ENCODE data around the gene SLX9.

The SLX9 gene

GRCh38 chr21:45004481-45005247 lies 64.8 kb downstream of the SLX9 start:
- DNase-seq, result peak; percentile 18

DNA sequence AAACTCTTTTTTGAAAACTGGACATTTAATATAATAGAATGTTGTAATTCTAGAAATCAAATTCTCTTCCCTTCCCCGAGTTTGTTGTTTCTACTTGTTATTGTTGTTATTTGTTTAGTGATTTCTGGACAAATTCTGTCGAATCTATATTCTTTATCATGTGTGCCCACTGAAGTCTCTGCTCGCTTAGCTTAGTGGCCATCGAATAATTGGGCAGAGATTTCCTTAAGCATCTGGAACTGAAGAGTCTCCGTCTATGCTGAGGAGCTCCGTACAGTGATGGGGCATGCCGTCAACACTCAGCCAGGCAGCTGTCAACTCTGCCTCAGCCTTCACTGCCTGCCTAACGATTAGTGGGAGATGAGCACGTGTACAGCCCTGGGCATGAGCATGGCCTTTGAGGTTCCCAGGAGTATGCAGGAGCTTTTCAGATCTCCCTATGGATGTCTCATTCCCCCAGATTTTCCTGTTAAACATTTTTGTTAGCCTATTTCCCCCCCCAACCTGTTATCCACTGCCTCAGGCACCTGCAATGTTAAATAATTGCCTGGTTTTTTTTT lies 66.8 kb downstream of the SLX9 start:
- DNase-seq, result no peak

DNA sequence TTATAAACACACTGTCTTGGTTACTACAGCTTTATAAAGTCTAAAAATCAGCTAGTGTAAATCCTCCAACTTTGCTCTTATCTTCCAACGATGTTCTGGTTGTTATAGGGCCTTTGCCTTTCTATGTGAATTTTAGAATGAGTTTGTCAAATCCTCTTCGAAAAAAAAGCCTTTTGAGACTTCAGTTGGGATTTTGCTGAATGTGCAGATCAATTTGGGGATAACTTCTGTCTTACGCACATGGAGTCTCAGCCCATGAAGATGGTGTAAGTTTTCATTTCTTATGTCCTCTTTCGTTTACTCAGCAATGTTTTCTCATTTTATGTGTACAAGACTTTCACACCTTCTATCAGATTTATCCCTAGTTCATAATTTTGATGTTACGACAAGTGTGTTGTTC lies 69.8 kb downstream of the SLX9 start:
- DNase-seq, result no peak

DNA sequence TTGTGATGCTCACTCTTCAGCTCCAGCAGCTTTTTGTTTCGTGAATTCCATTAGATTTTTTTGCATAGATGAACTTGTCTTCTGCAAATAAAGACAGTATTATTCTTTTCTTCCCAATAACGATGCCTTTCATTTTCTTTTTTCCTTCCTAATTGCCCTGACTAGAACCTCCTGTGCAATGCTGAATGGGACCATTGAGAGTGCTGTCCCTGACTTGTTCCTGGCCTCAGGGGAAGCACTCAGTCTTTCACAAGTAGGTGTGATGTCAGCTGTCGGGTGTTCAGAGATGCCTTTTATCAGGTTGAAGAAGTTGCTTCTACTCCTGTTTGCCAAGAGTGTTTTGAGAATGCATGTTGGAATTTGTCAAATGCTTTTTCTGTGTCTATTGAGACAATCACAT lies 70.3 kb downstream of the SLX9 start:
- no peak for DNase-seq

DNA sequence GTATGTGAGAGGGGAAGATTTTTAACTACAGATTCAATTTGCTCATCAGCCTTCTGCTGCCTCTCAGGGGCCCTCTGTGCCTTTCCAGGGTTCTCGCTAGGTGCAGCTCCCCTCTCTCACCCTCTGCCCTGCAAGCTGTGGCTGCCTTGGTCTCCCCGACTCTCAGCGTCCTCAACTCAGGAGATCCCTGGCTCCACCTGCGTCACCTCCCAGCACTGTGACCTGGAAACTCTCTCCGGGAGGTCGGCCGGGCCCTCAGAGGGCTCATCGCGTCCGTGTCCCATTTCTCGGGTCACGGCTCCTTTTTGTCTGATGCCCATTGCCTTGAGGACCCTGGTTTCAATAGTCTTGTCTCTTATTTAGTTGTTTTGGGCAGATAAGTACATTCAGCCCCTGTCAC lies 71.0 kb downstream of the SLX9 start:
- DNase-seq, result no peak

DNA sequence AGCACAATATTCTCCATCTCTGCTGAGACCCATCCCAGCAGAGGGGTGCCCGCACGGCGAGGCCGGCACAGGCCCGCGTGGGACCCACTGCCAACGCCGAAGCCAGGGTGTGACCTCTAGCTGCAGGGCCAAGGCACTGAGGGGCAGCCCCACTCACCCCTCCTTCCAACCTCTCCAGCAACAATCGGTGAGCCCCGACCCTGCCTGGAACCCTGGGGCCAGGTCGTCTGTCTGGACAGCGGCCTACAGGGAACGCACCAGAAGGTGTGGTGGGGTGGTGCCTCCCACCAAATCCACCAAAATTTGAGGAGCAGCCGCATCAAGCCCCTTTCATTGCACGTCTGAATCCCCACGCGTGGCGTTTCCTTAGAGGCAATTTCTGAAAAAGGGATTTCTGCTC lies 71.6 kb downstream of the SLX9 start:
- no peak for DNase-seq

DNA sequence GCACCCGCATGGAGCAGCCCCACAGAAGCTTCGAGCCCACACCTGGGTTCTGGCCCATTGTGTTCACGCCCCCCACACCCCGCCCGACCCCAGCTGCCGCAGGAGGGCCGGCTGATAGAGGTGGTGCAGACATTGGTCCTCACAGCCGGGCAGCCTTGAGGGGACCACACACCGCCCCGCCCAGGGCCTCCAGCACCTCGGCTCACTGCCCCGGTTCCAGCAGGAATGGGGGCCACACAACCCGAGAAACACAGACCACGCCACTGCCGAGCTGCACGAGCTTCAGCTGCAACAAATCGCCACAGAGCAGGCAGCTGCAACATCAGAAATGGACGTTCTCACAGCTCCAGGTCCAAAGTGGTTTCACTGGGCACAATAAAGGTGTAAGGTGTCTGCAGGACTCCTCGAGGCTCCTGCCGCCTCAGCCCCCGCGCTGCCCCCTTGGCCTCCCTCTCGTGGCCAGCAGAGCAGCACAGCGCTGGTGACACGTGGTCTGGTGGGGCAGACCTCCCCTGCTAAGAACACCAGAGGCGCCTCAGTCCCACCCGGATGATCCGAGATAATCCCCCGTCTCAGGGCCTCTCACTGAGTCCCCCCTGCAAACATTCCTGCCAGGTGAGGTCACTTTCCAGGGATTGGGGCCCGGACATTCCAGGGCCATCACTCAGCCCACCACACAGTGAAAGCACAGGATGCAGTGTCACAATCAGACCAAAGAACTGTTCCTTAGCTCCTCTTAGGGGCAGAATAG lies 72.3 kb downstream of the SLX9 start:
- peak; percentile 6 for DNase-seq

GRCh38 chr21:45012662-45013259 lies 72.9 kb downstream of the SLX9 start:
- no peak for DNase-seq

DNA sequence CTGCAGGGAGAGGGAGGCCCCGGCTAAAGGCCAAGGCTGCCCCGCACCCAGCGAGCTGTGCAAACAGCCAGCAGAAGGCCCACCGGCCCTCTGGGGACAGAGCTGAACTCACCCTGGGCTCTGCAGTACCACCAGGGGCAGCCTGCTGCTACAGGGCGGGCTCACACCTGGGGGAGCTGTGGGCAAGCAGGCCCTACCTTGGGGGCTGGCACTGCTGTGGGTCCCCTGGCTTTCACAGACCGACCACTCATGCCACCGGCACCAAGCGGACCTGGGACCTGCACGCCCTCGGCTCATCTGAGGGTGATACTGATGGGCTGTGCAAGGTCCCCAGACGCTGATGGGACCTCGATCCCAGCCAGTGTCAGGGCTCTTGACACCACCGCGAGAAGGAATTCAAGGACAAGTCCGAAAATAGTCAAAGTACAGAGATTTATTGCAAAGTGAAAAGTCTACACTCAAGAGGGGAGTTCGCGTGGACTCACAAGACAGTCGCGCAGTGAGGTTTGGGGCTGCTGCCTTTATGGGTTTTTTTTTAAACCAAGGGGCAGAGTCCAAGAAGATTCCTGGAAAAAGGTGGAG lies 73.5 kb downstream of the SLX9 start:
- peak; percentile 5 for DNase-seq

- DNase-seq, result no peak
These were observed 75.1 kb downstream of the SLX9 start for GRCh38 chr21:45014747-45015468.

DNA sequence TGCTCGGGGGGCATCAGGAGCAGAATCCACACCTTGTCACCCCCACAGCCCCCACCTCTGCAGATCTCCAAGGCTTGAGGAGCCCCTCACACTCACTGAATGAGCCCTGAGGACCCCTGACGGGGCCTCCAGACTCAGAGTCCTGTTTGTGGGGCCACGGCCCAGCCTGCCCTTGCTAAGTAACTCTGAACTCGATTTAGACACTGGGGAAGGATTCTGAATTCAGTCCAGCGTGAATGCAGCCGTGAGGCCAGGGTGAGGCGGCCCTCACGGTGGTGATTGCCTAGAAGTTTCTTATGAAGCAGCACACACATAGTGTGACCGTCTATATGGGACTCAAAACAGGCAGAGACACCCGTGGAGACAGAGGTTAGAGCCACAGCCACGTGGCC lies 75.6 kb downstream of the SLX9 start:
- peak; percentile 5 for DNase-seq

DNA sequence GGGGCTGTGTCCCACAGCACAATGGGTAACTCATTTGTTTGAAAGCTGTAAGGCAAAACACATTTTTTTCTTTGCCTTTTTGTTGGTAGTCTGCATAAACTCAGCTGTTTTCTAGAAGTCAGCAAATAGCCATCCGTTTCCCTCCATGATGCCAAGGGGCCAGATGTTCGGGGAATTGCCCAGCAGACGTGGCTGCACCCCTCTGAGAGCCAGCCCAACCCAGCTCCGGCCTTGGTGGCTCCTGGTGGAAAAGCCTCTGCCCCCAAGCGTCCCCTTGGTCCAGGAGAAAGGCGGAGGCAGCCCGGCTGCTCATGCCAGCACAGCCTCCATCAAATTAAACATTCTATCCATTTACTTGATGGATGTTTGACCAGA lies 76.2 kb downstream of the SLX9 start:
- no peak for DNase-seq

GRCh38 chr21:45016406-45017038 lies 76.7 kb downstream of the SLX9 start:
- DNase-seq, result peak; percentile 7

DNA sequence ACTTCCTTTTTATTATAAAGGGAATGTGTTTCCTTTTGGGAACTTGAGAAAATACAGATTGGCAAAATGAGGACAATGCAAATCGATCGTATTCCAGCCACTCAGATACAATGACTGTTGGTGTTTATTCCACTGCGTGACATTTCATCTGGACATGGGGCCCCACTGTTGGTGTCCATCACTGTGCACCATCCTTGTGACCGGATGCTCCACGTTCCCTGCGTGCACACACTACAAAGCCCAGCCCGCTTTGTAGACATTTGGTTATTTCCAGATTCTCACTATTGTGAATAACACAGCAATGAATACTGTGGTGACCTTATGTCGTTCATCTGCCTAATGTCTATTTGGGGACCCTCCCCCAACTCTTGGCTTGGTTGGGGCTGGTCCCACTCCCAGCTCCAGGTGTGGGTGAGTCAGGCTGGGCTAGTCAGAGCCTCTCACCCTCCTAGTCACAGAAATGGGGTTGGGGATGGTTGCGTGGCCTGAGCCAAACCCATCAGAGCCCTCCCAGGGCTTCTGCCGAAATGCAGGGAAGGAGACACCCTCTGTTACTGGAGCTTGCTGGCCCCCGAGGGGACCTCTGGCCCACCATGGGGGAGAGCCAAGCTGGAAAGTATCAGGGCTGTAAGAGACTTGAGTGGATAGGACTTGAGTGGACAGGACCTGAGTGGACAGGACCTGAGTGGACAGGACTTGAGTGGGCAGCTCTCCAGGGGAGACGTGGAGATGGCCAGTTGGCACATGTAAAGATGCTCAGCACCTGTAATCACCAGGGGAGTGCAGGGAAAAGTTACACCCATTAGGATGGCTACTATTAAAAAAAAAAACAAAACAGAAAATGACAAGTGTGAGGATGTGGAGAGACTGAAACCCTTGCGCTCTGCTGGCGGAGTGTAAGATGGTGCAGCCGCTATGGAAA lies 77.5 kb downstream of the SLX9 start:
- DNase-seq, result no peak

DNA sequence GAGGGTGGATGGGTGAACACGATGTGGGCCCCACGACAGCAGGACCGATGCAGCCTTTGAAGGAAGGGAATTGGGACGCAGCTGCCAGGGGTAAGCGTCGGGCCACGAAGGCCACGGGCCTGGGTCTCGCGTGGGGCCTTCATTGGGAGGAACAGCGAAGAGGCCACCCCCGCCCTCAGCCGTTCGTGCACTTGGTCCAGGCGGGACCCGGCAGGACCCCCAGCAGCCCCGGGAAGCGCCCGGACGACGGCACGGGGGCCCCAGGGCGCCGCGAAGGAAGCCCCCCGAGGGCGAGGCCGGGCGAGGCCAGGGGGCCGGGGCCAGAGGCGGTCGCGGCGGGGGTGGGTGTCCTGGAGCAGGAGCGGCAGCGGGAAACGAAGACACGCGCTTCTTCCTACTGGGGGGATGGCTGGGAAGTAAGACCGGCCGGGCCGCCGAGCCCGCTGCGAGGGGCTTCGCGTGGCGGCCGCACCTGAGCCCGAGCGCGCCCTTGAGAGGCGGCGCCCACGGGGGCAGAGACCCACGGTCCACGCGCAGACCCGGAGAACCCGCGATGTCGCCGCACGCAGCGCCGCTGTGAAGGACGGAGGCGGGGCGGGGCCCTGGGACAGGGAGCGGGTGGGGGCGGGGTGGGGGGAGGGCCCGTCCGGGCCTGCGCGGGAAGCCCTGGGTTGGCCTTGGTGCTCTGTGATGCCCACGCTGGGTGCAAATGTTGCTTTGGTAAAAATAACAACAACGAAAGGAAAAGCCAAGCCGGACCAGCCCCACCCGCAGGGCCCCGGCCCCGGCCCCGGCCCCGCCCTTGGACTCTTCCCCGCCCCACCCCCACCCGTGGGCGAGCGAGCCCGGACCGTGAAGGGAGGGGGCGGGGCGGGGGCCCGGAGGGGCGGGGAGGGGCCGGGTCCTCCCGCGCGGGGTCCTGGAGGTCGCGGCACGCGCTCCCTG lies 78.6 kb downstream of the SLX9 start:
- peak; percentile 14 for DNase-seq

DNA sequence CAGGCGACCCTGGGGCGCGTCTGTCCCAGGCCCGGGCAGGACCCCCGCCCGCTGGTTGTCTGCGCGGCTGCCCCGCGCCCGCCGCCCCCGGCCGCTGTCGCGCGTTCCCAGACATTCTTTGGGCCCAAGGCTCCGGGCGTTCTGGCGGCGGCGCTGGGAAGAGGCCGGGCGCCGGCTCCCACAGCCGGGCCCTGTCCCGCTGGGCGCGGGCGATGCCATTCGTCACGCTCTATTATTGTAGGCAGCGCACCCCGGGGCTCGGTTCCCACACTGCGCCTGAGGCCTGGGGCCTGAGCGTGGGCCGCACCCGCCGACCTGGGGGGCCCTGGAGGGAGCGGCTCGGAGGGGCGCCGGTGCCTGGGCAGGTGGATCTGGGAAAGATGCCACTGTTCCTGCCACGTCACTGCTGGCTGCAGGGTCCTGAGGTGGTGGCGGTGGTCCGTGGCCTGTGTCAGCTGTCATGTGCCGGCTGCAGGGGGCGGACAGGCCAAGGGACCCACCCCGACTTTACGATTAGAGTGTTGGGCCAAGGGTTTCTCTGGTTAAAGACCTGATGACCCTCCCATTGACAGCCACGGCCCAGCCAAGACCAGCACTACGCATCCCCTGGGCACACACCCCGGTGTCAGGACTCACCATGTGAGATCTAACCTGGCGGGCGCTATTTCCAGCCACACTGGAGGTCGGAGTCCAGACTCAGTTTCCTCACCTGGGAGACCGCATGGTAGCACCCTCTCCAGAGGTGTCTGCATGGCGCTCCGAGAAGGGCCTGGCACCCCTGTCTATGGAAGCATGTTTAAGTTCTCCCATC lies 79.5 kb downstream of the SLX9 start:
- DNase-seq, result peak; percentile 9

DNA sequence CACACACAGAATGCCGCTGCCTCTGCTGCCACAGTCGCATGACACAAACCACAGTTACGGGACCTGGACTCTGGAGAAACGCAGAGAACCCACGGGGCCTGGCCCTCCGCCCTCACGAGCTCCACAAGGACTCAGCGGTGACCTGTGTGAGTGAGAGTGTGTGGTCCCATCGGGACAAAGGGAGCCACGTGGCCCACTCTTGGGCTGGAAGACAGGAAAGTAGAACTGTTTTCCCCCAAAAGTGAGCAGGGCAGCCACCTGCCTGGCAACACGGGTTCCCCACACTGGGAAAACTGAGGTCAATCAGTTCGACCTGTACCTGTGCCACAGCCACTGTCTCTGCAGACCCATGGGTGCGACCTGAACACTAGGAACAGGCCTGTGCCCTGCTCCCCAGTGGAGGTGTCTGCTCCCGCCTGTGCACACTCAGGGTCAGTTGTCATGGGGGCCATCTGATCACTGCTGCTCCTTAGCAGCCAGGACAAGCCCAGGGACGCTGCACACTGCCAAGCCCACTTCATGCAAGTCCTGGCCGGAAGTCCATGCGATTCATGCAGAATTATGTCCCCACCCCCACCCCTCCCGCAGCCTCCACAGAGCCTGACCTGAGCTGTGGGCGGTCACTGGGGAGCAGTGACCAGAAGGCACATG lies 80.2 kb downstream of the SLX9 start:
- DNase-seq, result peak; percentile 7

DNA sequence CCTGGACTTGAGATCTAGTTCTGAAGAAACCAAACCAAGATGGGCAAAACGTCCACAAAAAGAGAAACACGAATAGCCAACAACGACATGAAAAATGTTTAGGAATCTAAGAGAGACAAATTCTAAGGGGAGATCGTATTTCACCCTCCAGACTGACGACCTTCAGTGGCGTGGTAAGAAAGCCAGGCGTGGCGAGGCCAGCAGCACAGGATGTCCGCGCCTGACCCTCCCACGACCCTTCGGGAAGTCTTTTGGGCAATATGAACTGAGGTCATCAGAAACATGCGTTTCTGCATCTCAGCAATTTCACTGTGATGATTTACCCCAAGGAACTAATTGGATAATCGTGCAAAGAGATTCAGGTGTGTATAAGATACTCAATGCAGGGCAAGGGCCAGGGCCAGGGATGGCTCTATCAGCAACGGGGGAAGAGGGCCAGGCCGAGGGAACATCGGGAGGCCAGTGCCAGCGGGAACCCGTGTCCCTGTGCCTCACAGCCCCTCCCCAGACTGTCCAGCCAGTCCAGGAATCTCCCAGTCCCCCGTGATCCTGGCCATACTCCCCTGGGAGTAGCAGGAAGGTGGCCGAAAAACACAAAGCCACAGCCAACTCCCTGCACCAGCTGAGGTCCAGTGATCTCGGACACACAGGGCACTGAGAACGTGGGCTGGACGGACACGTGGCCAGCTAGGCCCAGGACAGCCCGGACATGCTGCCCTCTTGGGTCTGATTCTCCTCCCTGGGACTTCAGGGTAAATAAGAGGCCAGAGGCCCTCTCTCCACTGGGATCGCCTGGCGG lies 81.0 kb downstream of the SLX9 start:
- DNase-seq, result no peak

All from activated naive CD4-positive, alpha-beta T cell treated with anti-CD3 and anti-CD28 coated beads, Interleukin-2, amount 50 U/mL, for 16 hours (primary cell).